Measurements from ENCODE around the gene GCN1.

GCN1 gene

GRCh38 chr12:120230326-120230973 lies 35.9 kb upstream of the GCN1 start:
- Histone ChIP-seq H3K27me3 (ENCODE audit: insufficient read depth, low read length, poor library complexity, severe bottlenecking) (no peaks in the 10 kb centered on the region), H4K20me1 (ENCODE audit: insufficient read depth, low read length, poor library complexity, severe bottlenecking) (no peaks in the 10 kb centered on the region), H3K4me3 (ENCODE audit: low read length, poor library complexity, severe bottlenecking) (peak overlapping the region; percentile 61), H2AFZ (ENCODE audit: low read length) (no peak overlapping the region), H3K4me2 (ENCODE audit: low read depth, low read length, poor library complexity, severe bottlenecking) (peak overlapping the region; percentile 76), H3K9me3 (ENCODE audit: insufficient read depth, low read depth, low read length) (no peaks in the 10 kb centered on the region), H3K36me3 (ENCODE audit: insufficient read depth, low read length) (no peaks in the 10 kb centered on the region), H3K4me1 (ENCODE audit: insufficient read depth, low read length, poor library complexity, severe bottlenecking) (peaks cover 40% of the 10 kb centered on the region), H3K9ac (ENCODE audit: low read depth, low read length, poor library complexity, severe bottlenecking) (peak overlapping the region; percentile 67), H3F3A (ENCODE audit: low read depth) (no peaks in the 10 kb centered on the region; the same call in 1 of the 2 replicates), H3K79me2 (ENCODE audit: insufficient read depth, low read length) (no peaks in the 10 kb centered on the region), H3K9me2 (replicated peaks; ENCODE audit: low read depth, low read length) (no peaks in the 10 kb centered on the region)
- TF ChIP-seq CTCF (conservative IDR thresholded peaks at IDR 0.05; ENCODE audit: low read length) (no peak), EZH2phosphoT487 (IDR thresholded peaks at IDR 0.05; ENCODE audit: borderline replicate concordance) (no peak)

GRCh38 chr12:120229487-120230325 lies 35.2 kb upstream of the GCN1 start:
- H3F3A ChIP-seq (ENCODE audit: low read depth), result no peaks in the 10 kb centered on the region; the same call in 1 of the 2 replicates
- no peak overlapping the region for H2AFZ ChIP-seq (ENCODE audit: low read length)

GRCh38 chr12:120229071-120229486 lies 34.6 kb upstream of the GCN1 start:
- Histone ChIP-seq H3K4me1 (ENCODE audit: insufficient read depth, low read length, poor library complexity, severe bottlenecking) (peaks cover 40% of the 10 kb centered on the region), H3F3A (ENCODE audit: low read depth) (no peaks in the 10 kb centered on the region; the same call in 1 of the 2 replicates), H3K9me2 (replicated peaks; ENCODE audit: low read depth, low read length) (no peaks in the 10 kb centered on the region), H3K9me3 (ENCODE audit: insufficient read depth, low read depth, low read length) (no peaks in the 10 kb centered on the region), H3K4me3 (ENCODE audit: low read length, poor library complexity, severe bottlenecking) (no peak overlapping the region), H3K36me3 (ENCODE audit: insufficient read depth, low read length) (no peaks in the 10 kb centered on the region), H3K4me2 (ENCODE audit: low read depth, low read length, poor library complexity, severe bottlenecking) (no peak overlapping the region), H3K27me3 (ENCODE audit: insufficient read depth, low read length, poor library complexity, severe bottlenecking) (no peaks in the 10 kb centered on the region), H4K20me1 (ENCODE audit: insufficient read depth, low read length, poor library complexity, severe bottlenecking) (no peaks in the 10 kb centered on the region), H2AFZ (ENCODE audit: low read length) (no peak overlapping the region), H3K9ac (ENCODE audit: low read depth, low read length, poor library complexity, severe bottlenecking) (peak overlapping the region; percentile 5), H3K79me2 (ENCODE audit: insufficient read depth, low read length) (no peaks in the 10 kb centered on the region)
- TF ChIP-seq CTCF (conservative IDR thresholded peaks at IDR 0.05; ENCODE audit: low read length) (no peak), EZH2phosphoT487 (IDR thresholded peaks at IDR 0.05; ENCODE audit: borderline replicate concordance) (no peak)

More at GRCh38 chr12:120229487-120230325, 35.2 kb upstream of the GCN1 start:
- Histone ChIP-seq H3K4me2 (ENCODE audit: low read depth, low read length, poor library complexity, severe bottlenecking) (peak overlapping the region; percentile 76), H3K36me3 (ENCODE audit: insufficient read depth, low read length) (no peaks in the 10 kb centered on the region), H3K9me3 (ENCODE audit: insufficient read depth, low read depth, low read length) (no peaks in the 10 kb centered on the region), H3K9ac (ENCODE audit: low read depth, low read length, poor library complexity, severe bottlenecking) (peak overlapping the region; percentile 67), H3K27me3 (ENCODE audit: insufficient read depth, low read length, poor library complexity, severe bottlenecking) (no peaks in the 10 kb centered on the region), H3K4me3 (ENCODE audit: low read length, poor library complexity, severe bottlenecking) (no peak overlapping the region), H3K4me1 (ENCODE audit: insufficient read depth, low read length, poor library complexity, severe bottlenecking) (peaks cover 40% of the 10 kb centered on the region), H3K79me2 (ENCODE audit: insufficient read depth, low read length) (no peaks in the 10 kb centered on the region), H4K20me1 (ENCODE audit: insufficient read depth, low read length, poor library complexity, severe bottlenecking) (no peaks in the 10 kb centered on the region), H3K9me2 (replicated peaks; ENCODE audit: low read depth, low read length) (no peaks in the 10 kb centered on the region)
- TF ChIP-seq CTCF (conservative IDR thresholded peaks at IDR 0.05; ENCODE audit: low read length), result no peak
- no peak for TF ChIP-seq EZH2phosphoT487 (IDR thresholded peaks at IDR 0.05; ENCODE audit: borderline replicate concordance)

Data from Loucy (cell line).